Neural progenitor cell (in vitro differentiated cells): Measurements from ENCODE around the gene HEATR5B. TPM values are rescaled to one million over a fixed set of nuclear protein-coding genes. Genes with fewer than 3 reads are reported as not detected.

Experiments
- DNase-seq: peaks from one replicate; pipeline ENCODE4 v3.0.0-alpha.2; 2016; ENCODE audit warnings: low spot score
- H2AFZ ChIP-seq: fragments of 200-600 bp; sonication (generic); replicated peaks from 2 replicates; pipeline ENCODE4 v1.6.1; 2016; ENCODE audit warnings: antibody characterized with exemption
- H3F3A ChIP-seq: fragments of 200-600 bp; sonication (generic); 2 replicates; pipeline ENCODE4 v1.6.1; 2016; ENCODE audit warnings: antibody characterized with exemption, low read depth
- H3K27ac ChIP-seq: fragments of 200-600 bp; sonication (generic); 2 replicates; pipeline ENCODE4 v1.5.1; 2016; ENCODE audit warnings: mild to moderate bottlenecking
- H3K27me3 ChIP-seq: fragments of 200-600 bp; sonication (generic); 2 replicates; pipeline ENCODE4 v1.6.1; 2016; ENCODE audit warnings: mild to moderate bottlenecking, moderate library complexity
- H3K36me3 ChIP-seq: fragments of 200-600 bp; sonication (generic); 2 replicates; pipeline ENCODE4 v1.5.1; 2016
- H3K4me1 ChIP-seq: fragments of 200-600 bp; sonication (generic); 2 replicates; pipeline ENCODE4 v1.6.1; 2016; ENCODE audit warnings: mixed run types
- H3K4me2 ChIP-seq: fragments of 200-600 bp; sonication (generic); 2 replicates; pipeline ENCODE4 v1.6.1; 2016
- H3K4me3 ChIP-seq: fragments of 200-600 bp; sonication (generic); 2 replicates; pipeline ENCODE4 v1.5.1; 2016
- H3K79me2 ChIP-seq: fragments of 200-600 bp; sonication (generic); 2 replicates; pipeline ENCODE4 v1.6.1; 2016; ENCODE audit warnings: low read depth
- H3K9ac ChIP-seq: fragments of 200-600 bp; sonication (generic); 2 replicates; pipeline ENCODE4 v1.6.1; 2016
- H3K9me3 ChIP-seq: fragments of 200-600 bp; sonication (generic); 2 replicates; pipeline ENCODE4 v1.5.1; 2016; ENCODE audit warnings: low read depth
- H4K20me1 ChIP-seq: fragments of 200-600 bp; sonication (generic); 2 replicates; pipeline ENCODE4 v1.6.1; 2016; ENCODE audit warnings: low read depth
- H3K27ac Mint-ChIP-seq: 3 replicates; pipeline ENCODE4 v1.8.0; 2021; ENCODE audit warnings: mixed read lengths
- H3K27me3 Mint-ChIP-seq: 2 replicates; pipeline ENCODE4 v1.8.0; 2022; ENCODE audit warnings: low read depth, mild to moderate bottlenecking, inconsistent platforms, moderate library complexity, mixed read lengths; ENCODE audit not compliant: insufficient read depth
- H3K36me3 Mint-ChIP-seq: 3 replicates; pipeline ENCODE4 v1.8.0; 2021; ENCODE audit warnings: mixed read lengths
- H3K4me1 Mint-ChIP-seq: 3 replicates; pipeline ENCODE4 v1.8.0; 2021; ENCODE audit warnings: mixed read lengths
- H3K4me3 Mint-ChIP-seq: 3 replicates; pipeline ENCODE4 v1.8.0; 2021; ENCODE audit warnings: mild to moderate bottlenecking, moderate library complexity, mixed read lengths
- H3K9me3 Mint-ChIP-seq: 3 replicates; pipeline ENCODE4 v1.8.0; 2020; ENCODE audit warnings: mixed read lengths
- EZH2 ChIP-seq: fragments of 200-600 bp; sonication (generic); IDR thresholded peaks from 2 replicates; pipeline ENCODE4 v1.6.1; 2017; ENCODE audit warnings: antibody characterized with exemption, mild to moderate bottlenecking, moderate library complexity
- EZH2phosphoT487 ChIP-seq: fragments of 200-600 bp; sonication (generic); IDR thresholded peaks from 2 replicates; pipeline ENCODE4 v1.6.1; 2017; ENCODE audit warnings: antibody characterized with exemption
- total RNA-seq: library from RNA; depleted of rRNA; stranded (reverse); fragments of >200 nt; gene quantifications from 2 replicates; pipeline ENCODE4 v1.2.3, GENCODE V29; 2015; ENCODE audit warnings: low replicate concordance
- TF ChIP-seq, protein P1 (sequence below): fragments of 200-600 bp; sonication (generic); IDR thresholded peaks from 2 replicates; pipeline ENCODE4 v1.5.1; 2017; ENCODE audit warnings: antibody characterized with exemption, mild to moderate bottlenecking

Gene HEATR5B
- total RNA-seq, 1 donor from 2014 or later, result 23.7 TPM

DNA sequence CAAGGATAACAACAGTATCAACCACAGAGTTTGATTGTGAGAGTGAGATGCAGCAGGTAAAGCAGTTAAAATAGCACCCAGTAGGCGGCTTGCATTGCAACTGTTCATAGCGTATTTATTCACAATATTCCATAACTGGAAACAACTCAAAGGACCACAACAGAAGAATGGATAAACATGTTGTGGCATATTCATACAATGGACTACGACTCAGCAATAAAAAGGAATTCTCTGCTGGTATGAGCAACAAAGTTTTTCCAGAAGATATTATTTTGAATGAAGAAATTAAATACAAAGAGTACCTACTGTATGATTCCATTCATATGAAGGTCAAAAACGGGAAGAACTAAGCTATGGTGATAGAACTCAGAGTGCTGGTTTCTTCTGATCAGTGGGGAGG is 25.4 kb upstream of the HEATR5B start:
- Mint-ChIP-seq H3K27ac (no peak overlapping the region), H3K27me3 (no peaks in the 10 kb centered on the region), H3K9me3 (no peaks in the 10 kb centered on the region)

DNA sequence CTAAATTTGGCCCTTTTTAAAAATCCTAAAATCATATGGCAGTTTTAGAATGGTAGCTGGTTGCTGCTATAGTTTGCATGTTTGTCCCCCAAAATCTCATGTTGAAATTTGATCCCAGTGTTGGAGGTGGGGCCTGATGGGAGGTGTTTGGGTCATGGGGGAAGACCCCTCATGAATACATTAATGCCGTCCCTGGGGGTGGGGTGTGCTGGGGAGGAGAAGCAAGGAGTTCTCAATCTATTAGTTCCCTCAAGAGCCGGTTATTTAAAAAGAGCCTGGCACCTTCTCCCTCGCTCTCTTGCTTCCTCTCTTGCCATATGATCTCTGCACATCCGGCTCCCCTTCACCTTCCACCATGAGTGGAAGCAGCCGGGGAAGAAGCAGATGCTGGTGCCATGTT is 21.0 kb upstream of the HEATR5B start:
- Histone ChIP-seq H3K9me3 (no peaks in the 10 kb centered on the region), H3K36me3 (no peaks in the 10 kb centered on the region), H3K4me2 (no peak overlapping the region), H3K4me3 (no peak overlapping the region), H4K20me1 (no peaks in the 10 kb centered on the region), H3K79me2 (no peaks in the 10 kb centered on the region), H3F3A (peaks cover 5% of the 10 kb centered on the region), H2AFZ (no peak overlapping the region), H3K4me1 (peaks cover 3% of the 10 kb centered on the region), H3K9ac (no peak overlapping the region), H3K27me3 (no peaks in the 10 kb centered on the region), H3K27ac (no peak overlapping the region)
- no peak for DNase-seq
- TF ChIP-seq EZH2 (no peak), EZH2phosphoT487 (no peak)
- TF ChIP-seq, protein P1, sequence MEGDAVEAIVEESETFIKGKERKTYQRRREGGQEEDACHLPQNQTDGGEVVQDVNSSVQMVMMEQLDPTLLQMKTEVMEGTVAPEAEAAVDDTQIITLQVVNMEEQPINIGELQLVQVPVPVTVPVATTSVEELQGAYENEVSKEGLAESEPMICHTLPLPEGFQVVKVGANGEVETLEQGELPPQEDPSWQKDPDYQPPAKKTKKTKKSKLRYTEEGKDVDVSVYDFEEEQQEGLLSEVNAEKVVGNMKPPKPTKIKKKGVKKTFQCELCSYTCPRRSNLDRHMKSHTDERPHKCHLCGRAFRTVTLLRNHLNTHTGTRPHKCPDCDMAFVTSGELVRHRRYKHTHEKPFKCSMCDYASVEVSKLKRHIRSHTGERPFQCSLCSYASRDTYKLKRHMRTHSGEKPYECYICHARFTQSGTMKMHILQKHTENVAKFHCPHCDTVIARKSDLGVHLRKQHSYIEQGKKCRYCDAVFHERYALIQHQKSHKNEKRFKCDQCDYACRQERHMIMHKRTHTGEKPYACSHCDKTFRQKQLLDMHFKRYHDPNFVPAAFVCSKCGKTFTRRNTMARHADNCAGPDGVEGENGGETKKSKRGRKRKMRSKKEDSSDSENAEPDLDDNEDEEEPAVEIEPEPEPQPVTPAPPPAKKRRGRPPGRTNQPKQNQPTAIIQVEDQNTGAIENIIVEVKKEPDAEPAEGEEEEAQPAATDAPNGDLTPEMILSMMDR, result no peak
- peaks cover 21% of the 10 kb centered on the region for H3K36me3 Mint-ChIP-seq
- no peak overlapping the region for H3K27ac Mint-ChIP-seq
- no peaks in the 10 kb centered on the region for H3K9me3 Mint-ChIP-seq
- no peak overlapping the region for H3K4me3 Mint-ChIP-seq
- H3K4me1 Mint-ChIP-seq, result no peaks in the 10 kb centered on the region
- H3K27me3 Mint-ChIP-seq, result no peaks in the 10 kb centered on the region

More for the DNA sequence above, 25.4 kb upstream of the HEATR5B start:
- H3F3A ChIP-seq, result no peaks in the 10 kb centered on the region
- no peak for TF ChIP-seq EZH2phosphoT487
- TF ChIP-seq, protein P1, result no peak
- no peak for TF ChIP-seq EZH2
- no peaks in the 10 kb centered on the region for H3K4me1 Mint-ChIP-seq
- no peaks in the 10 kb centered on the region for H3K9me3 ChIP-seq
- no peak overlapping the region for H3K4me3 Mint-ChIP-seq
- peaks cover 24% of the 10 kb centered on the region for H3K36me3 Mint-ChIP-seq
- peaks cover 3% of the 10 kb centered on the region for H3K4me1 ChIP-seq
- no peak overlapping the region for H3K9ac ChIP-seq
- no peak overlapping the region for H3K27ac ChIP-seq
- no peak for DNase-seq
- no peak overlapping the region for H3K4me3 ChIP-seq
- no peaks in the 10 kb centered on the region for H3K27me3 ChIP-seq
- no peak overlapping the region for H2AFZ ChIP-seq
- H3K4me2 ChIP-seq, result no peak overlapping the region
- no peaks in the 10 kb centered on the region for H4K20me1 ChIP-seq
- H3K36me3 ChIP-seq, result no peaks in the 10 kb centered on the region
- no peaks in the 10 kb centered on the region for H3K79me2 ChIP-seq

DNA sequence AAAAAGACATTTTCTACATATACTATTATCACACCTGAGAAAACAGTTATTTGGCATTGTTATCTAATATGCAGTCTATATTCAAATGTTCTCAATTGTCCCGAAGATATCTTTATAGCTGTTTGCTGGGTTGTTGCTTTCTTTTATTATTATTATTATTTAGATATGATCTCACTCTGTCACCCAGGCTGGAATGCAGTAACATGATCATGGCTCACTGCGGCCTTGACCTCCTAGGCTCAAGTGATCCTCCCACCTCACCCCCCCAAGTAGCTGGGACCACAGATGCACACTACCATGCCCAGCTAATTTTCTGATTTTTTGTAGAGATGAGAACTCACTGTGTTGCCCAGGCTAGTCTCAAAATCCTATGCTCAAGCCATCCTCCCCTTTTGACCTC is 20.0 kb upstream of the HEATR5B start:
- H3K4me1 Mint-ChIP-seq, result no peaks in the 10 kb centered on the region
- Histone ChIP-seq H3K4me2 (no peak overlapping the region), H3K4me1 (peaks cover 3% of the 10 kb centered on the region), H3K27ac (no peak overlapping the region), H3K9ac (no peak overlapping the region), H3K4me3 (no peak overlapping the region), H2AFZ (no peak overlapping the region), H3K79me2 (no peaks in the 10 kb centered on the region), H3K36me3 (no peaks in the 10 kb centered on the region), H4K20me1 (no peaks in the 10 kb centered on the region), H3K27me3 (no peaks in the 10 kb centered on the region), H3F3A (peaks cover 5% of the 10 kb centered on the region), H3K9me3 (no peaks in the 10 kb centered on the region)
- no peak overlapping the region for H3K4me3 Mint-ChIP-seq
- no peaks in the 10 kb centered on the region for H3K9me3 Mint-ChIP-seq
- no peak for DNase-seq
- no peak overlapping the region for H3K27ac Mint-ChIP-seq
- peaks cover 22% of the 10 kb centered on the region for H3K36me3 Mint-ChIP-seq
- no peaks in the 10 kb centered on the region for H3K27me3 Mint-ChIP-seq
- TF ChIP-seq, protein P1, result no peak
